ENCODE measurements around the gene AKAP17A.
"Not testable (repeated sequence)": the region's sequence is repeated elsewhere in the genome, so short reads cannot be mapped to it uniquely, and the experiment has no call there.

AKAP17A gene

DNA sequence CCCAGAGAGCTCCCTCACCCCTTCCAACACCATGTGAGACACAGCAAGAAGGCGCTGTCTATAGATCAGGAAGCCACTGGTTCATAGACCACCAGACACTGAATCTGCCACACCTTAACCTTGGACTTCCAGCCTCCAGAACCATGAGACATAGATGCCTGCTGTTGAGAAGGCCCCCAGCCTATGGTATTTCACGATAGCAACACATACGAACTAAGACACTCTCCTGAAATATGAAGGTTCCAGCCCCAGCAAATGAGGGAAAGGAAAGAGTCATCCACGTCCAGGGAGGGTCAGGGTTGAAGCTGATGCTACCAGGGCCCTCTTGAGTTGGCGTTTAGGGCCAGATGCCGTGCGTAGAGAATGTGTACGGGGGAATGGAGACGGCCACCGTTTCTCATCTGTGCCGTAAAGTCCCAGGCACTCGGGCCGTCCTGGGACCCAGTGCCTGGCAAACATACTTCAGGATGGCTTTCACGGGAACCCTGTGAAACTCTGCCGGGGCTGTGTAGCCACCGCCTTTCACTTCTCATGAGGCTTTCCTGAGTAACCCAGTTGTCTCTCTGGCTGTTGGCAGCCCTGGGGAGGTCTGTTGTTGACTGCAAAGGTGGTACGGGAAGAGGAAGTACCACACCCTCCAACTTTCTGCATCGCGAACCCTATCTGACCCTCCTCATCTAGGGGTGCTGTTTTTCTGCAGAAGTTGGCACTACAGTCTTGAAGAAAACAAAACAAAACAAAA is 36.8 kb upstream of the AKAP17A start:
- H3K4me3 ChIP-seq (ENCODE audit: low read depth, low read length): no peak overlapping the region
- no peaks in the 10 kb centered on the region for H3K27me3 ChIP-seq
- TF ChIP-seq CTCF (IDR thresholded peaks at IDR 0.05; ENCODE audit: low read depth, low read length): no peak
- H3K36me3 ChIP-seq: no peaks in the 10 kb centered on the region
- no peaks in the 10 kb centered on the region for H3K4me1 ChIP-seq
- no peaks in the 10 kb centered on the region for H3K9me3 ChIP-seq
- DNase-seq: no peak

GRCh38 chrX:1555370-1555769 is 36.0 kb upstream of the AKAP17A start:
- DNase-seq: no peak
- TF ChIP-seq CTCF (IDR thresholded peaks at IDR 0.05; ENCODE audit: low read depth, low read length): no peak
- no peaks in the 10 kb centered on the region for H3K27me3 ChIP-seq
- no peaks in the 10 kb centered on the region for H3K9me3 ChIP-seq
- H3K4me3 ChIP-seq (ENCODE audit: low read depth, low read length): no peak overlapping the region
- H3K4me1 ChIP-seq: no peaks in the 10 kb centered on the region
- no peaks in the 10 kb centered on the region for H3K36me3 ChIP-seq

GRCh38 chrX:1557442-1557841 is 34.0 kb upstream of the AKAP17A start:
- H3K4me3 ChIP-seq (ENCODE audit: low read depth, low read length); H3K27me3 ChIP-seq; H3K4me1 ChIP-seq; H3K36me3 ChIP-seq; DNase-seq; H3K9me3 ChIP-seq: not testable (repeated sequence)

DNA sequence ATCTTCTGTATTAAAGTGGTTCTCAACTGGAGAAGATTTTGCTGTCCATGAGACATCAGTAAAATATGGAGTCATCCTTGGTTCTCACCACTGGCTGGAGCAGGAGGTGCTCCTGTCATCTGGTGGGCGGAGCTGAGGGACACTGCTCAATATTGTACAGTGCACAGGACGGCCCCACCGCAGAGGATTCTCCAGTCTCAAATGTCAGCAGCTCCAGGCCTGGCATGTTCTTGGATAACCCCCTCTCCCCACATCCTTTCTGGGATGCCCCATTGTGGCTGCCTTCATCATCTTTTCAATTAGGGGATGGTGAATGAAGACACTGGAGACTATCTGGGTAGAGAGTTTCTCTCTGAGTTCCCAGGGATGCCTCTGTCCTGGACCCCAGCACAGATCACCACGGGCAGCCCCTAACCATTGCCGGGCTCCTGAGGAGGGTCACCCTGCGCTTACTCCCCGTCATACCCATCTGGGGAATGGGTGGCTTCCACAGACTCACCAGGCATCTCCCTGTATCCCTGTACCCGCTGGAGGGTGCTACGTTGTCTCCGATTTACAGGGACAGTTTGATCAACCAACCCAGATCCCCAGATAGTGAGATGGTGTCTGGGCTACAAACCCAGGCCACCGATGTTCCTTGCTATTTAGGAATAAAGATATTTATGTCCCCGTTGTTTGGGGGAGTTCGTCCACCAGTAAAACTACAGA is 32.5 kb upstream of the AKAP17A start:
- Histone ChIP-seq H3K4me1 (no peaks in the 10 kb centered on the region), H3K4me3 (ENCODE audit: low read depth, low read length) (no peak overlapping the region), H3K27me3 (no peaks in the 10 kb centered on the region), H3K9me3 (no peaks in the 10 kb centered on the region), H3K36me3 (no peaks in the 10 kb centered on the region)
- no peak for DNase-seq
- no peak for TF ChIP-seq CTCF (IDR thresholded peaks at IDR 0.05; ENCODE audit: low read depth, low read length)

DNA sequence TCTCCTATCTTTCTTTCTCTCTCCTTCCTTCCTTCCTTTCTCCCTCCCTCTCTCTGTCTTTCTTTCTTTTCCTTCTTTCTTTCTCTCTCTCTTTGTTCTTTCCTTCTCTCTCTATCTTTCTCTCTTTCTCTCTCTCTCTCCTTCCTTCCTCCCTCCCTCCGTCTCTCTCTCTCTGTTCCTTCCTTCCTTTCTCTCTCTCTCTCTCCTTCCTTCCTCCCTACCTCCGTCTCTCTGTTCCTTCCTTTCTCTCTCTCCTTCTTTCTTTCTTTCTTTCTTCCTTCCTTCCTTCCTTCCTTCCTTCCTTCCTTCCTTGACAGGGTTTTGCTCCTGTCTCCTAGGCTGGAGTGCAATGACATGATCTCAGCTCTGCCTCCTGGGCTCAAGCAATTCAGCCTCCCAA is 30.2 kb upstream of the AKAP17A start:
- H3K4me3 ChIP-seq (ENCODE audit: low read depth, low read length): no peak overlapping the region
- H3K4me1 ChIP-seq: no peaks in the 10 kb centered on the region
- no peaks in the 10 kb centered on the region for H3K27me3 ChIP-seq
- H3K36me3 ChIP-seq: no peaks in the 10 kb centered on the region
- no peaks in the 10 kb centered on the region for H3K9me3 ChIP-seq
- no peak for DNase-seq
- no peak for TF ChIP-seq CTCF (IDR thresholded peaks at IDR 0.05; ENCODE audit: low read depth, low read length)

DNA sequence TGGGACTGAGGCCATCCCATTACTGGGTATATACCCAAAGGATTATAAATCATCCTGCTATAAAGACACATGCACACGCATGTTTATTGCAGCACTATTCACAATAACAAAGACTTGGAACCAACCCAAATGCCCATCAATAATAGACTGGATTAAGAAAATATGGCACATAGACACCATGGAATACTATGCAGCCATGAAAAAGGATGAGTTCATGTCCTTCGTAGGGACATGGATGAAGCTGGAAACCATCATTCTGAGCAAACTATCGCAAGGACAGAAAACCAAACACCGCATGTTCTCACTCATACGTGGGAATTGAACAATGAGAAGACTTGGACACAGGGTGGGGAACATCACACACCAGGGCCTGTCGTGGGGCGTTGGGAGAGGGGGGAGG is 27.3 kb upstream of the AKAP17A start:
- not testable (repeated sequence) for H3K36me3 ChIP-seq; H3K4me3 ChIP-seq (ENCODE audit: low read depth, low read length); H3K9me3 ChIP-seq; DNase-seq; H3K27me3 ChIP-seq; H3K4me1 ChIP-seq

Measured in BE2C (cell line).